Prostate gland (tissue), 2 donors: ENCODE results near the gene MRPL11.

Experiments
- CTCF ChIP-seq, 4 experiments: fragments of 200-600 bp in 2 of 4; fragments of 450-650 bp in 2 of 4; sonication (generic) in 2 of 4; IDR thresholded peaks; 1 replicate in 3 of 4; 2 replicates in 1 of 4; pipeline ENCODE4 v1.5.1; 2016 to 2019; ENCODE audit warnings: antibody characterized with exemption in 4 of 4, mild to moderate bottlenecking in 2 of 4, moderate library complexity in 2 of 4
- POLR2A ChIP-seq: fragments of 450-650 bp; IDR thresholded peaks from one replicate; pipeline ENCODE4 v1.6.1; 2016; ENCODE audit warnings: antibody characterized with exemption, mild to moderate bottlenecking
- POLR2AphosphoS5 ChIP-seq: sonication (generic); formaldehyde crosslinking; IDR thresholded peaks from one replicate; pipeline ENCODE4 v1.6.1; 2017; ENCODE audit warnings: antibody characterized with exemption

GRCh38 chr11:66471142-66471541 lies 32.5 kb upstream of the MRPL11 start:
- TF ChIP-seq POLR2AphosphoS5, result no peak
- TF ChIP-seq CTCF (IDR thresholded peaks at IDR 0.05), result no peak
- TF ChIP-seq POLR2A, result no peak
